Heart right ventricle (tissue), 16 donors: ENCODE data around the gene GTPBP4. TPM values are rescaled to one million over a fixed set of nuclear protein-coding genes. Genes with fewer than 3 reads are reported as not detected.

Source experiments
- ATAC-seq, 8 donors: fragments of 200-7000 bp; cut with Tn5 transposase; one replicate each; pipeline ENCODE4 v1.9.1; 2020; ENCODE audit warnings: mild to moderate bottlenecking in 8 of 8, moderate library complexity in 8 of 8, moderate number of reproducible peaks in 1 of 8
- DNase-seq, 2 donors: peaks; one replicate each; pipeline ENCODE4 v3.0.0-alpha.2; 2020
- H3K27ac ChIP-seq, 10 donors: fragments of 200-600 bp; sonication (generic) in 2 of 10; one replicate each; pipeline versions ENCODE4 v1.5.0 to v1.8.0; 2020 to 2022; ENCODE audit warnings: mild to moderate bottlenecking in 3 of 10
- H3K27me3 ChIP-seq, 7 donors: fragments of 200-600 bp; one replicate each; pipeline ENCODE4 v1.8.0; 2021 to 2022; ENCODE audit warnings: mild to moderate bottlenecking in 2 of 7
- H3K36me3 ChIP-seq, 9 donors: fragments of 200-600 bp; sonication (generic) in 1 of 9; one replicate each; pipeline versions ENCODE4 v1.5.0 to v1.8.0; 2020 to 2022; ENCODE audit warnings: mild to moderate bottlenecking in 2 of 9
- H3K4me1 ChIP-seq, 9 donors: fragments of 200-600 bp; sonication (generic) in 1 of 9; one replicate each; pipeline versions ENCODE4 v1.5.0 to v1.8.0; 2020 to 2022; ENCODE audit warnings: mild to moderate bottlenecking in 4 of 9
- H3K4me3 ChIP-seq, 10 donors: fragments of 200-600 bp; sonication (generic) in 2 of 10; one replicate each; pipeline versions ENCODE4 v1.5.0 to v1.8.0; 2020 to 2022; ENCODE audit warnings: mild to moderate bottlenecking in 7 of 10, moderate library complexity in 2 of 10
- H3K9me3 ChIP-seq, 11 donors: fragments of 200-600 bp in 10 of 11; sonication (generic) in 2 of 11; one replicate each; pipeline versions ENCODE4 v1.5.0 to v1.8.0; 2013 to 2022; ENCODE audit warnings: mild to moderate bottlenecking in 2 of 11, control low read depth in 1 of 11, moderate library complexity in 1 of 11
- CTCF ChIP-seq, 9 donors: fragments of 200-600 bp; sonication (generic) in 2 of 9; IDR thresholded peaks; one replicate each; pipeline versions ENCODE4 v1.5.0 to v1.8.0; 2021 to 2022; ENCODE audit warnings: antibody characterized with exemption in 9 of 9, mild to moderate bottlenecking in 5 of 9, moderate library complexity in 1 of 9
- WGBS, 2 donors: extraction: QIAGEN DNeasy Blood & Tissue Kit; methylation state at CpG; one replicate each; pipeline ENCODE4 v1.1.7; 2013; ENCODE audit warnings: inconsistent platforms in 1 of 2; 5-methylcytosine and 5-hydroxymethylcytosine counted together
- intact Hi-C, 10 donors: fragments of 100-400 bp; cut with DNase I; formaldehyde crosslinking; loops; one replicate each; pipeline versions ENCODE4 v1.11.1 to v1.14.2; 2022
- polyA plus RNA-seq, 2 donors: library from polyadenylated mRNA; stranded (reverse); fragments of 200-250 nt; gene quantifications; one replicate each; pipeline ENCODE4 v1.2.3, GENCODE V29; 2013
- total RNA-seq, 10 donors: library from RNA; stranded (reverse); fragmentation: NEBNext Ultra II Directional in 3 of 10; extraction: Animal tissue kit (Norgen Biotek cat#: 25700) in 3 of 10; gene quantifications; one replicate each; pipeline versions ENCODE4 v1.2.1 to v1.2.4, GENCODE V29; 2021 to 2023
- donor health status: Arrhythmogenic right ventricular cardiomyopathy.
- donor health status: ischemic (EF 13 %, LVEDD 7.1; RV severe dilation, severe dysfunction).
- donor health status: healthy with polysubstance abuse.
- donor health status: DM: no; HTN: yes; CAD: no.
- donor health status: DM: no; HTN: no; CAD: no.
- donor health status: ischemic (EF 25% LVEDD 6.9; RV normal size, moderate dysfunction).
- donor health status: ischemic (EF 25% LVEDD 5.7; RV mildly dilated, moderate dysfunction).
- donor health status: healthy.
- donor health status: DM: yes; HTN: yes; CAD: no.
- donor health status: Ischemic cardiomyopathy.
- donor health status: ischemic (EF 35%, LVEDD 5.7; RV mildly dilated, moderate dysfunction).
- donor health status: nonischemic (EF 11% LVEDD 7.7; RV severe dilation, severe dysfunction).
- donor health status: DM: yes; HTN: yes; CAD: no.
- donor health status: PGD.
- donor health status: ischemic (EF 29% LVEDD 5.4; RV normal size, mild dysfunction).
- donor health status: nonischemic (EF 23%, LVEDD 6.1; RV moderate dilation, normal function).

The GTPBP4 gene
- total and polyA plus RNA-seq, 12 donors = 13.0 to 44.9 (median 29.4) TPM

DNA sequence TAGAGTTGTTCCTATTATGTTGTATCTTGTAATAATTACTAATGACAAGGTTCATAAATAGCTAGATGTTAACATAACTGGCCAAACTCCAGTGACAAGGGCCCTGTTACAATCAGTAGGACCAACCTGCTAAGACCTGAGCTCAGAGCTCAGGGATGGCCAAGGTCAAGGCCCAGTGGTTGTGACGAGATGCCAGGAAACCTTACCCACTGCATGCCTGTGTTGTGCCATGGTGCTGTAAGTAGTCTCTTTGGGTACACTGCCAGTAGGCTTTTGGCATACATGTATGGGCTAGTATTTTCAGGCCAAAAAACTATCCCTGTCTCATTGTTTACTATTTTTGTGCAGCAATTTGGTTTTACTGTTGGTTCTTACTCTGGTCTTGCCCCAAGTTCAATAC is 45.4 kb downstream of the GTPBP4 start:
- WGBS, 2 donors = 68 to 69% methylated on average over 1 of the region's 1 CpG
- ATAC-seq = peak in 6 of 8 donors; percentile 64 to 83 (median 76)
- Histone ChIP-seq H3K4me3 (no peak overlapping the region), H3K27ac (peak overlapping the region in 4 of 10 donors; percentile 17 to 38 (median 28)), H3K27me3 (no peaks in the 10 kb centered on the region), H3K36me3 (peaks cover 0 to 27% (median 0%) of the 10 kb centered on the region in 9 donors), H3K4me1 (peaks cover 0 to 7% (median 0%) of the 10 kb centered on the region in 9 donors), H3K9me3 (no peaks in the 10 kb centered on the region)
- no peak for DNase-seq
- TF ChIP-seq CTCF (IDR thresholded peaks at IDR 0.05) = no peak
- intact Hi-C loops = no loop called here

DNA sequence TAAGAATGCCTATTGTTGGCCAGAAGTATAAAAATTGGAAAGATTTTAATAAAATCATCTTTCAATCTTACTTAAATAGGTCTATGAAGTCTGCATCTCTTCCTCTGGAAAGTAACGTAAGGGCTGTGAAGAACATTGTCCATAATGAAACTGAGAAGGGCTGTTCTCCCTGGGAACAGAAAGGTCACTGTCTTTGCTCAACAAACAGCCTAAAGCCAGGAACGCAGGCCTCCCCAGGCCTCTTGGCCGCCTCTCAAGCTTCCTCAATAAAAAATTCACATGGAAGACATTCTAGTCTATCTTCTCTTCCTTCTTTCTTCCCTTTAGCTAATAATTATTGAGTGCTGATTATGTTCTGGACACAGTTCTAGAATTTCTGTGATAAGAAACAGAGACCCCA is 46.5 kb downstream of the GTPBP4 start:
- no peak for DNase-seq
- no peak overlapping the region for H3K4me3 ChIP-seq

DNA sequence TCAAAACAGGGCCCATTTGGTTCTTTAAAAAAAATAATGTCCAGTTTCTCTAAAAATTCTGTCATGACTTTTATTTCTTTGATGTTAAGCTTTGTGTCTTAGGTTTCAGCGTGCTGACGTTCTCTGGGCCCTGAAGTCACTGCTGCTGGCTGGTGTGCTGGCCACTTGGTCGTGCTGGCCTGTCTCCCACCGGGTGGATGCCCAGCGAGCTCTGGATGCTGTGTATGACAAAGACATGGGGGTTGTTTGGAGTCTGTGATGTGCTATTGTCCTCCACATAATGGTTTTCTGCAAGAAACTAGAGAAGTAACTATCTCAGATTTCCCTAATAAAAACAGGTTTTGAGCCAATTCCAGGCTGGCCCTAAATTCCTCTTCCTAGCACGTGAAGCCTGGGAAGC is 47.0 kb downstream of the GTPBP4 start:
- Histone ChIP-seq H3K27ac (peak overlapping the region in 1 of 10 donors; percentile 38), H3K4me3 (no peak overlapping the region), H3K27me3 (no peaks in the 10 kb centered on the region), H3K36me3 (peaks cover 0 to 39% (median 11%) of the 10 kb centered on the region in 9 donors), H3K4me1 (peaks cover 0 to 7% (median 0%) of the 10 kb centered on the region in 9 donors), H3K9me3 (no peaks in the 10 kb centered on the region)
- ATAC-seq (no peak), DNase-seq (no peak)
- WGBS, 2 donors = 79% methylated on average over 6 of the region's 6 CpGs
- no peak for TF ChIP-seq CTCF (IDR thresholded peaks at IDR 0.05)
- intact Hi-C loops = no loop called here

More for the DNA sequence above, 46.5 kb downstream of the GTPBP4 start:
- intact Hi-C loops = no loop called here
- Histone ChIP-seq H3K36me3 (peaks cover 0 to 35% (median 7%) of the 10 kb centered on the region in 9 donors), H3K4me1 (peaks cover 0 to 7% (median 0%) of the 10 kb centered on the region in 9 donors), H3K9me3 (no peaks in the 10 kb centered on the region), H3K27ac (peak overlapping the region in 1 of 10 donors; percentile 38), H3K27me3 (no peaks in the 10 kb centered on the region)
- TF ChIP-seq CTCF (IDR thresholded peaks at IDR 0.05) = no peak
- WGBS, 2 donors = 87 to 89% methylated on average over 3 of the region's 3 CpGs
- ATAC-seq = no peak

DNA sequence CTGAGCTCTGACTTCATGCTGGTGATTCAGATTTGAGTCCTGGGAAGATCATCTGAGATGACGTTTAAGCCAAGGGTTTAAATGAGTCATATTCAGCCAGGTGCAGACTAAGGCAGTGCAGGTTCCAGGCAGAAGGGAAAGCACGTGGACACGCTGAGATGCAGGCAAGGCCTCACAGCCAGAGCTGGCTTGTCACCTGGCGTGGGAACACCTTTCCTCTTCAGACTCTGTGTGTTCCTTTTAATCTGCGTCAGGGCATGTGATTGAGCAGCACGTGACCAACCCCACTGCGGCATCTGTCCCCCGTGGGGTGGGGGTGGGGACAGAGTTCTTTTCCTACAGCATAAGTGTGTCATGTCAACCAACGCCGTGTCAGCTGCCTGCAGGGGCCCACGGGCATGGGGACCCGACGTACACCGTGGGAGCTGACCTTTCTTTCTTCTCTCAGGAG is 48.1 kb downstream of the GTPBP4 start:
- WGBS, 2 donors = 76 to 82% methylated on average over 14 of the region's 14 CpGs
- intact Hi-C loops = no loop called here
- ATAC-seq = peak in 2 of 8 donors; percentile 34 to 48

More for the DNA sequence above, 48.1 kb downstream of the GTPBP4 start:
- H3K9me3 ChIP-seq = no peaks in the 10 kb centered on the region
- H3K4me3 ChIP-seq = no peak overlapping the region
- H3K36me3 ChIP-seq = peaks cover 0 to 51% (median 21%) of the 10 kb centered on the region in 9 donors
- no peak for DNase-seq
- no peaks in the 10 kb centered on the region for H3K27me3 ChIP-seq
- no peak for TF ChIP-seq CTCF (IDR thresholded peaks at IDR 0.05)
- peaks cover 0 to 7% (median 0%) of the 10 kb centered on the region in 9 donors for H3K4me1 ChIP-seq
- no peak overlapping the region for H3K27ac ChIP-seq
